HepG2 (cell line): Measurements from ENCODE around the gene NOXRED1. TPM values are rescaled to one million over a fixed set of nuclear protein-coding genes. Genes with fewer than 3 reads are reported as not detected.

Experiments
- ATAC-seq: fragments of 200-7000 bp; cut with Tn5 transposase; 3 replicates; pipeline ENCODE4 v1.9.1; 2020; ENCODE audit warnings: mild to moderate bottlenecking, moderate library complexity
- BruUV-seq: library from RNA; stranded (reverse); fragments of 400-500 nt; replicated peaks from 2 replicates; lab custom pipeline; 2021; lab: Mats Ljungman, UMichigan
- CTCF ChIA-PET: fragments of 300-600 bp; formaldehyde crosslinking; extraction: SDS; loops from one replicate; lab custom pipeline; 2021; ENCODE audit warnings: low total read pairs, inconsistent platforms, low intra/inter-chr PET ratio; lab: Yijun Ruan, JAX
- POLR2A ChIA-PET: fragments of 350-600 bp; sonication (Branson Sonifier 250); formaldehyde crosslinking; loops from one replicate; lab custom pipeline; 2020; ENCODE audit warnings: antibody characterized with exemption, inconsistent platforms; lab: Yijun Ruan, JAX
- DNase-seq: peaks from one replicate; pipeline ENCODE4 v3.0.0-alpha.2; 2015; ENCODE audit warnings: low spot score
- FAIRE-seq: peaks from 3 replicates; lab custom pipeline; 2011; peaks lifted over from hg19 to GRCh38; lab: Jason Lieb, UNC
- H2AFZ ChIP-seq: one replicate; pipeline ENCODE4 v1.6.1; 2011; ENCODE audit warnings: low read length, inconsistent platforms
- H3K27ac ChIP-seq: fragments of 300-600 bp; 3 replicates; pipeline ENCODE4 v1.8.0; 2011; ENCODE audit warnings: mixed run types, mild to moderate bottlenecking, mixed read lengths, low read length, inconsistent platforms; ENCODE audit not compliant: insufficient read depth; ENCODE audit errors: extremely low read length
- H3K27me3 ChIP-seq, 2 experiments: fragments of 200-600 bp in 1 of 2; 2 replicates in 1 of 2; 3 replicates in 1 of 2; pipeline versions ENCODE4 v1.6.0 to v1.8.0; 2011; ENCODE audit warnings: low read length in 2 of 2, mild to moderate bottlenecking in 2 of 2, moderate library complexity in 2 of 2, inconsistent platforms in 1 of 2; ENCODE audit not compliant: insufficient read depth in 2 of 2, control insufficient read depth in 1 of 2
- H3K36me3 ChIP-seq, 2 experiments: fragments of 200-600 bp in 1 of 2; replicated peaks in 1 of 2; 2 replicates in 1 of 2; 3 replicates in 1 of 2; pipeline versions ENCODE4 v1.5.1 to v1.8.0; 2011; ENCODE audit warnings: low read length in 2 of 2, inconsistent platforms in 1 of 2; ENCODE audit not compliant: insufficient read depth in 2 of 2, control insufficient read depth in 1 of 2
- H3K4me1 ChIP-seq: 2 replicates; pipeline ENCODE4 v1.5.1; 2012; ENCODE audit warnings: low read length, inconsistent platforms; ENCODE audit not compliant: insufficient read depth
- H3K4me2 ChIP-seq: 2 replicates; pipeline ENCODE4 v1.6.0; 2011; ENCODE audit warnings: low read depth, low read length, inconsistent platforms
- H3K4me3 ChIP-seq, 3 experiments: fragments of 200-600 bp in 1 of 3; sonication (generic), shearing (Covaris generic) in 1 of 3; replicated peaks in 1 of 3; 2 replicates each; pipeline ENCODE4 v1.5.1; 2011 to 2016; ENCODE audit warnings: low read length in 3 of 3, inconsistent platforms in 2 of 3, low read depth in 2 of 3, mild to moderate bottlenecking in 2 of 3, control low read depth in 1 of 3, mixed read lengths in 1 of 3; ENCODE audit not compliant: insufficient read depth in 1 of 3
- H3K79me2 ChIP-seq: one replicate; pipeline ENCODE4 v1.6.1; 2011; ENCODE audit warnings: low read length, inconsistent platforms; ENCODE audit not compliant: insufficient read depth
- H3K9ac ChIP-seq: 2 replicates; pipeline ENCODE4 v1.6.0; 2011; ENCODE audit warnings: mild to moderate bottlenecking, low read depth, low read length, inconsistent platforms; ENCODE audit not compliant: insufficient read depth
- H3K9me3 ChIP-seq: 2 replicates; pipeline ENCODE4 v1.5.1; 2012; ENCODE audit warnings: mild to moderate bottlenecking, low read length
- H4K20me1 ChIP-seq: 2 replicates; pipeline ENCODE4 v1.6.0; 2011; ENCODE audit warnings: inconsistent platforms, mild to moderate bottlenecking, low read length, moderate library complexity; ENCODE audit not compliant: insufficient read depth
- CTCF ChIP-seq: sonication (generic); formaldehyde crosslinking; IDR thresholded peaks from 2 replicates; pipeline ENCODE4 v1.5.0; 2020; ENCODE audit warnings: mild to moderate bottlenecking, missing genetic modification reagents, moderate library complexity
- HMGXB4 ChIP-seq, 2 experiments: sonication (generic) in 1 of 2; formaldehyde crosslinking in 1 of 2; IDR thresholded peaks; 2 replicates each; pipeline versions ENCODE4 v1.4.0 to v1.6.1; 2018 to 2020; ENCODE audit warnings: missing genetic modification reagents in 2 of 2, borderline replicate concordance in 1 of 2, low read depth in 1 of 2, mild to moderate bottlenecking in 1 of 2, missing biosample characterization in 1 of 2
- LCORL ChIP-seq, 2 experiments: fragments of 450-650 bp in 1 of 2; sonication (generic) in 1 of 2; formaldehyde crosslinking in 1 of 2; IDR thresholded peaks; 2 replicates each; pipeline versions ENCODE4 v1.5.0 to v1.6.1; 2017 to 2020; ENCODE audit warnings: antibody characterized with exemption in 1 of 2, missing genetic modification reagents in 1 of 2
- MNT ChIP-seq: fragments of 450-650 bp; IDR thresholded peaks from 2 replicates; pipeline ENCODE4 v1.6.1; 2016
- RAD21 ChIP-seq: fragments of 450-650 bp; formaldehyde crosslinking; IDR thresholded peaks from 2 replicates; pipeline ENCODE4 v1.5.0; 2020; ENCODE audit warnings: mild to moderate bottlenecking
- SAP130 ChIP-seq: IDR thresholded peaks from 2 replicates; pipeline ENCODE4 v1.6.1; 2016; ENCODE audit warnings: low read depth
- SMC3 ChIP-seq: IDR thresholded peaks from 2 replicates; pipeline ENCODE4 v1.6.1; 2011; ENCODE audit warnings: low read length, improper control_type of control experiment
- SP5 ChIP-seq: IDR thresholded peaks from 2 replicates; pipeline ENCODE4 v1.6.1; 2016; ENCODE audit warnings: low read depth, borderline replicate concordance
- STAG1 ChIP-seq: sonication (generic); formaldehyde crosslinking; IDR thresholded peaks from 2 replicates; pipeline ENCODE4 v1.4.0; 2020; ENCODE audit warnings: missing genetic modification reagents
- TEAD3 ChIP-seq: optimal IDR thresholded peaks from 2 replicates; pipeline ENCODE3; 2016; ENCODE audit warnings: borderline replicate concordance
- THAP11 ChIP-seq: IDR thresholded peaks from 2 replicates; pipeline ENCODE4 v1.6.1; 2016; ENCODE audit warnings: missing biosample characterization, missing genetic modification reagents
- ZBTB39 ChIP-seq: sonication (generic); formaldehyde crosslinking; IDR thresholded peaks from 2 replicates; pipeline ENCODE4 v1.5.0; 2020; ENCODE audit warnings: missing genetic modification reagents
- ZFX ChIP-seq: sonication (generic); formaldehyde crosslinking; IDR thresholded peaks from 2 replicates; pipeline ENCODE4 v1.4.0; 2020; ENCODE audit warnings: mild to moderate bottlenecking, low read depth, missing genetic modification reagents, moderate library complexity
- WGBS: methylation state at CpG from one replicate; pipeline ENCODE4 v1.1.6; 2017; ENCODE audit warnings: low lambda C conversion rate; 5-methylcytosine and 5-hydroxymethylcytosine counted together
- in situ Hi-C: cut with HindIII; loops from 2 replicates; pipeline ENCODE4 v1.10.0; 2017; ENCODE audit warnings: low pct_unique_long_range_greater_than_20kb; ENCODE audit not compliant: extremely low pct_ligation_motif_present
- intact Hi-C: fragments of 100-400 bp; cut with micrococcal nuclease; formaldehyde crosslinking; loops from one replicate; pipeline ENCODE4 v1.10.0; 2022; ENCODE audit not compliant: unreplicated experiment
- polyA plus RNA-seq, 8 experiments: library from polyadenylated mRNA; depleted of rRNA in 3 of 8; stranded (reverse) in 7 of 8; unstranded in 1 of 8; fragments of >200 nt; fragmentation: Illumina TruSeq in 4 of 8; extraction: Trizol in 4 of 8; gene quantifications; 2 replicates each; pipeline versions ENCODE4 v1.2.1 to v1.2.3, GENCODE V29; 2011 to 2016; ENCODE audit warnings: low read depth in 4 of 8, missing spikeins in 1 of 8, mixed read lengths in 1 of 8; ENCODE audit not compliant: insufficient read depth in 1 of 8
- total RNA-seq, 5 experiments: library from RNA; depleted of rRNA; stranded (reverse); fragments of >200 nt; fragmentation: Illumina TruSeq; extraction: Trizol; gene quantifications; 2 replicates each; pipeline ENCODE4 v1.2.3, GENCODE V29; 2016; ENCODE audit warnings: low read depth in 1 of 5

Gene NOXRED1
- total and polyA plus RNA-seq, 2 of the 13 experiments (the other 11 are each of a cell fraction or from before 2014, with no cell fraction given) = 0.24 to 0.41 TPM

- ChIA-PET POLR2A (interaction anchor here (1.0 kb wide), 1 partner anchor 108 kb away, joined by 3 read pairs; no protein-coding TSS in a partner anchor), CTCF (interaction anchor here (2.0 kb wide), 1 partner anchor 108 kb away, joined by 9 read pairs; no protein-coding TSS in a partner anchor)
- no peaks in the 10 kb centered on the region for H4K20me1 ChIP-seq
- no peak overlapping the region for H3K4me3 ChIP-seq
- peak overlapping the region; percentile 57 for H3K4me2 ChIP-seq
- peak; percentile 71 for FAIRE-seq
- H3K36me3 ChIP-seq = no peaks in the 10 kb centered on the region
- TF ChIP-seq SMC3 (peak; percentile 81; the same call in 1 of the 2 replicates), LCORL (IDR thresholded peaks at IDR 0.05) (no peak), LCORL (CRISPR knock-in tag; IDR thresholded peaks at IDR 0.05) (0 out of 2 replicates have a peak, but pooled peaks have one; percentile 17), CTCF (CRISPR knock-in tag) (peak; percentile 83), TEAD3 (CRISPR knock-in tag) (peak; percentile 9), HMGXB4 (CRISPR knock-in tag; IDR thresholded peaks at IDR 0.05; ENCODE audit: borderline replicate concordance in 1 of 2, low read depth in 1 of 2) (peak in 1 of 2 experiments; percentile 41; a peak in 1 of 4 replicates), ZFX (CRISPR knock-in tag) (peak; percentile 52; the same call in 1 of the 2 replicates), ZBTB39 (CRISPR knock-in tag) (no peak), SP5 (no peak), STAG1 (CRISPR knock-in tag) (peak; percentile 80), RAD21 (CRISPR knock-in tag) (peak; percentile 64), THAP11 (0 out of 2 replicates have a peak, but pooled peaks have one; percentile 23), SAP130 (CRISPR knock-in tag) (peak; percentile 32; the same call in 1 of the 2 replicates), MNT (no peak)
- peaks cover 9% of the 10 kb centered on the region for H3K4me1 ChIP-seq
- no peaks in the 10 kb centered on the region for H3K79me2 ChIP-seq
- peak; percentile 92 for ATAC-seq
- H3K9me3 ChIP-seq = no peaks in the 10 kb centered on the region
- no peak overlapping the region for H3K27ac ChIP-seq
- intact Hi-C loops = loop anchor here (1.0 to 2.0 kb wide), 2 partner anchors 84 to 108 kb away; no protein-coding TSS in a partner anchor
- peak; percentile 41 for DNase-seq
- H2AFZ ChIP-seq = no peak overlapping the region
- no peaks in the 10 kb centered on the region for H3K27me3 ChIP-seq
- in situ Hi-C loops = no loop called here
- WGBS = 7% methylated on average over 3 of the region's 3 CpGs
- BruUV-seq = no TSS peak
- no peak overlapping the region for H3K9ac ChIP-seq
These were observed 14.2 kb downstream of the NOXRED1 start for GRCh38 chr14:77409131-77409533.
